ENCODE measurements around the gene GATA2. TPM values are rescaled to one million over a fixed set of nuclear protein-coding genes. Genes with fewer than 3 reads are reported as not detected.

The GATA2 gene
- polyA plus RNA-seq, 1 experiment = 4.8 TPM

DNA sequence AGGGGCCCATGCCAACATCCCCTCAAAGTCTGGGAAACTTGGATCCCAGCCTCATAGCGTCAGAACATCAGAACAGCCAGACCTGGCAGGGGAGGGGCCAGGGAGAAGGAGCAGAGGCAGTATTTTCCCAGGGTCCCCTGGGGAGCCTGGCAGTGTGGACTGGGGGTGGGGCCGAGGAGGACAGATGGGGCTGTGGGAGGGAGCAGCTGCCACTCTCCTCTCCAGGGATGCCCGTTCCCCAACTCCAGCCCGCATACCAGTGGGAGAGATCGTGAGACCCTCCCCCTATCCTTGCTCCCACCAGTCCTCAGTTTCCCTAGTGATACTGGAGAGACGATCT is 19.9 kb downstream of the GATA2 start:
- TF ChIP-seq, protein P1, sequence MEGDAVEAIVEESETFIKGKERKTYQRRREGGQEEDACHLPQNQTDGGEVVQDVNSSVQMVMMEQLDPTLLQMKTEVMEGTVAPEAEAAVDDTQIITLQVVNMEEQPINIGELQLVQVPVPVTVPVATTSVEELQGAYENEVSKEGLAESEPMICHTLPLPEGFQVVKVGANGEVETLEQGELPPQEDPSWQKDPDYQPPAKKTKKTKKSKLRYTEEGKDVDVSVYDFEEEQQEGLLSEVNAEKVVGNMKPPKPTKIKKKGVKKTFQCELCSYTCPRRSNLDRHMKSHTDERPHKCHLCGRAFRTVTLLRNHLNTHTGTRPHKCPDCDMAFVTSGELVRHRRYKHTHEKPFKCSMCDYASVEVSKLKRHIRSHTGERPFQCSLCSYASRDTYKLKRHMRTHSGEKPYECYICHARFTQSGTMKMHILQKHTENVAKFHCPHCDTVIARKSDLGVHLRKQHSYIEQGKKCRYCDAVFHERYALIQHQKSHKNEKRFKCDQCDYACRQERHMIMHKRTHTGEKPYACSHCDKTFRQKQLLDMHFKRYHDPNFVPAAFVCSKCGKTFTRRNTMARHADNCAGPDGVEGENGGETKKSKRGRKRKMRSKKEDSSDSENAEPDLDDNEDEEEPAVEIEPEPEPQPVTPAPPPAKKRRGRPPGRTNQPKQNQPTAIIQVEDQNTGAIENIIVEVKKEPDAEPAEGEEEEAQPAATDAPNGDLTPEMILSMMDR (IDR thresholded peaks at IDR 0.05; ENCODE audit: low read depth, low read length) = no peak
- no peak overlapping the region for H3K27ac ChIP-seq (ENCODE audit: low read depth, low read length)
- CTCF ChIA-PET = no interaction called here
- H3K27me3 ChIP-seq (ENCODE audit: control insufficient read depth, insufficient read depth, low read length) = peaks cover 53% of the 10 kb centered on the region
- H3K4me3 ChIP-seq (ENCODE audit: low read depth, low read length) = no peak overlapping the region
- POLR2A ChIA-PET = no interaction called here
- DNase-seq (ENCODE audit: low read depth, low spot score) = no peak
- H3K9me3 ChIP-seq (ENCODE audit: control insufficient read depth, insufficient read depth, low read length) = peaks cover 4% of the 10 kb centered on the region; the same call in 1 of the 2 replicates

DNA sequence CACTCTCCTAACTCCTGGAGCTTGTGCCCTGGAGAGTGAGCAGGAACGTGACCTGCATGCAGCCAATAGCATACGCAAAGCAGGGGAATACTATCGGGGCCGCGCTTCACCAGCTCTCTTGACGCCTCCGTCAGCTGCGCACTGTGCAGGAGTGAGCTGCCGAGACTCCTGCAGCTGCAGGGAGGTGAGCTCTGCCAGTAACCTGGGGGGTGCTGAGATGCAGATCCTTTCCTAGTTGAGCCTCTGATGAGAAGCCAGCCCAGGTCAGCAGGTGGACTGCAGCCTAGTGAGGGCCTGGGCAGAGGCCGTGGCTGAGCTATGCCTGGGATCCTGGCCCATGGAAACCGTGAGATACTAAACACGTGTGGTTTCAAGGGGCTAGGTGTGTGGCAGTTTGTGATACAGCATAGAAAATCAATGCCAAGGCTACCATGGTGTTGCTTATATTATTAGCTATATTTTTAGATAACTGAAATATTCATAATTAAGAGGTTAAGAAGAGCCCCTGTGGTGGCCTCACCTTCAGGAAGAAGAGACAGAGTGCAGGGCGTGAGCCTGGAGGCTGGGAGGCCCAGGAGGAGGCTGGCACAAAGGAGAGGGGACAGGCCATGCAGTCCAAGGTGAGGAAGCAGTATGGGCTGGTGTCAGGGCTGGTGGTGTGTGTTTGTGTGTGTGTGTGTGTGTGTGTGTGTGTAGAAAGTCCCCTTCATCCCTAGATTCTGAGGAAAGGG is 20.4 kb downstream of the GATA2 start:
- ChIA-PET POLR2A (no interaction called here), CTCF (no interaction called here)
- TF ChIP-seq, protein P1 (IDR thresholded peaks at IDR 0.05; ENCODE audit: low read depth, low read length) = no peak
- H3K4me3 ChIP-seq (ENCODE audit: low read depth, low read length) = no peak overlapping the region
- no peak for DNase-seq (ENCODE audit: low read depth, low spot score)
- H3K27me3 ChIP-seq (ENCODE audit: control insufficient read depth, insufficient read depth, low read length) = peaks cover 58% of the 10 kb centered on the region
- H3K27ac ChIP-seq (ENCODE audit: low read depth, low read length) = no peak overlapping the region
- peaks cover 4% of the 10 kb centered on the region; the same call in 1 of the 2 replicates for H3K9me3 ChIP-seq (ENCODE audit: control insufficient read depth, insufficient read depth, low read length)

GRCh38 chr3:128471720-128472119 is 21.3 kb downstream of the GATA2 start:
- H3K27ac ChIP-seq (ENCODE audit: low read depth, low read length) = no peak overlapping the region
- peaks cover 61% of the 10 kb centered on the region for H3K27me3 ChIP-seq (ENCODE audit: control insufficient read depth, insufficient read depth, low read length)
- no peak overlapping the region for H3K4me3 ChIP-seq (ENCODE audit: low read depth, low read length)
- H3K9me3 ChIP-seq (ENCODE audit: control insufficient read depth, insufficient read depth, low read length) = peaks cover 4% of the 10 kb centered on the region; the same call in 1 of the 2 replicates
- CTCF ChIA-PET = no interaction called here
- TF ChIP-seq, protein P1 (IDR thresholded peaks at IDR 0.05; ENCODE audit: low read depth, low read length) = no peak
- no peak for DNase-seq (ENCODE audit: low read depth, low spot score)
- POLR2A ChIA-PET = no interaction called here

DNA sequence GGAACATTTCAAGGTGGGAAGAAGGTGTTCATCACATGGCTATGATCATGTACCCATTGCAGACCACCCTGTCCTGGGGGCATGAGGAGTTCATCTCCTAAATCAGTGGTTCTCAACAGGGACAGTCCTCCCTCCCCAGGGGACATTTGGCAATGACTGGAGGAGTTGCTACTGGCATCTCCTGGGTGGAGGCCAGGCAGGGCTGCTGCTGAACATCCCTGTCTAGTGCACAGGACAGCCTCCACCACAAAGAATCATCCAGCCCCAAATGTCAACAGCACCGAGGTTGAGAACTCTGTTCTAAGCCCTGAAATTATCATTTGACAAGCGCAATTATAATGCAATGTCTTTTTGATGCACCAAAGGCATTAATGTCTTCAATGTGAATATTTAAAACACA is 21.9 kb downstream of the GATA2 start:
- DNase-seq (ENCODE audit: low read depth, low spot score) = no peak

More for the DNA sequence above, 21.9 kb downstream of the GATA2 start:
- ChIA-PET POLR2A (no interaction called here), CTCF (no interaction called here)
- Histone ChIP-seq H3K4me3 (ENCODE audit: low read depth, low read length) (no peak overlapping the region), H3K27me3 (ENCODE audit: control insufficient read depth, insufficient read depth, low read length) (peaks cover 68% of the 10 kb centered on the region), H3K27ac (ENCODE audit: low read depth, low read length) (no peak overlapping the region), H3K9me3 (ENCODE audit: control insufficient read depth, insufficient read depth, low read length) (peaks cover 4% of the 10 kb centered on the region; the same call in 1 of the 2 replicates)
- TF ChIP-seq, protein P1 (IDR thresholded peaks at IDR 0.05; ENCODE audit: low read depth, low read length) = no peak
